NCI-H1105 (cell line): ENCODE results near the gene HAPSTR1.
"Not testable (repeated sequence)": the region's sequence is repeated elsewhere in the genome, so short reads cannot be mapped to it uniquely, and the experiment has no call there.

Experiments
- DNase-seq: peaks from one replicate; lab custom pipeline; 2025; lab: John Stamatoyannopoulos, UW

The HAPSTR1 gene, protein sequence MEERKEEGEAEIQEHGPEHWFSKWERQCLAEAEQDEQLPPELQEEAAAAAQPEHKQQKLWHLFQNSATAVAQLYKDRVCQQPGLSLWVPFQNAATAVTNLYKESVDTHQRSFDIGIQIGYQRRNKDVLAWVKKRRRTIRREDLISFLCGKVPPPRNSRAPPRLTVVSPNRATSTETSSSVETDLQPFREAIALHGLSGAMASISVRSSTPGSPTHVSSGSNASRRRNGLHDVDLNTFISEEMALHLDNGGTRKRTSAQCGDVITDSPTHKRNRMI

DNA sequence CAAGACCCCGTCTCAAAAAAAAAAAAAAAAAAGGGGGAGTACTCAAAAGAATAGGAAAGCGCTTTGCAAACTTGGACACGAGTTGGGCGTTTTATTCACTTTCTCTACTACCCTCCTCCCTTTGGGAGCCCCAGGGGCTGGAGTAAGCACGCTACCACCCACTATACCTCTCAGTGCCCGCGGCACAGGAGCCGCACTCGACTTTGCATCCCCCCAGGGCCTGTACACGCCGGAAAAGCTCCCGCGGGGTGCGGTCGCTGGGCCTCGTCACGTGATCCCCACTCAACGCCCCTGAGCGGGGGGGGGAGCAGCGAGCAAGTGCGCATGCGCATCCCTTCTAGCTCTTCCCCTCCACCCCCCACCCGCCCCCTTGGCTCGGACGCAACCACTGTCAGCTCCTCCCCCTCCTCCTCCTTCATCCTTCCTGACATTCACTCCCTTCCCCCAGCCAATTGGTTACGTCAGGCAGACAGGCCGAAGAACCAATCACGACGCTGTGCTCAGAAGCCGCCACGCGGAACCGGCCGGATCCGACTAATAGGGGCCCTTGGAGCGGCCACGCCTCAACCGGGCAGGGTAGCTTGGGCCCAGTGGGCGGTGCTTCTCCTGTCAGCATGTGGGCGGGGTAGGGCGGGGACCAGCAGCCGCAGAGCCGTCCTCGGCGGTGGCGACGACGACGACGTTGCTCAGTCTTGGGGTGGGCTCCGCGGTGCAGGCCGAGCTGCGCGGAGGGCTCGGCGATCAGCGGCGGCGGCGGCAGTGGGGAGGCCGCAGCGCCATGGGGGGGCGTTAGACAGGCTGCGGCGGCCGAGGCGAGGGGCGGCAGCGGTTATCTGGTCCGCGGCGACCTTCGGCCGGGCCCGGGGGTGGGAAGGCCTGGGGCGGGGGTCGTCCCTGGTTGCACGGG lies at the start of gene HAPSTR1:
Gene HAPSTR1 (plus strand): TSS at position 685 of the 907 bp plus-strand sequence. CDS start 401 bp downstream, outside the sequence.
- DNase-seq: peak; percentile 99

GRCh38 chr16:9042533-9042932 lies 48.9 kb upstream of the HAPSTR1 start:
- DNase-seq: no peak

DNA sequence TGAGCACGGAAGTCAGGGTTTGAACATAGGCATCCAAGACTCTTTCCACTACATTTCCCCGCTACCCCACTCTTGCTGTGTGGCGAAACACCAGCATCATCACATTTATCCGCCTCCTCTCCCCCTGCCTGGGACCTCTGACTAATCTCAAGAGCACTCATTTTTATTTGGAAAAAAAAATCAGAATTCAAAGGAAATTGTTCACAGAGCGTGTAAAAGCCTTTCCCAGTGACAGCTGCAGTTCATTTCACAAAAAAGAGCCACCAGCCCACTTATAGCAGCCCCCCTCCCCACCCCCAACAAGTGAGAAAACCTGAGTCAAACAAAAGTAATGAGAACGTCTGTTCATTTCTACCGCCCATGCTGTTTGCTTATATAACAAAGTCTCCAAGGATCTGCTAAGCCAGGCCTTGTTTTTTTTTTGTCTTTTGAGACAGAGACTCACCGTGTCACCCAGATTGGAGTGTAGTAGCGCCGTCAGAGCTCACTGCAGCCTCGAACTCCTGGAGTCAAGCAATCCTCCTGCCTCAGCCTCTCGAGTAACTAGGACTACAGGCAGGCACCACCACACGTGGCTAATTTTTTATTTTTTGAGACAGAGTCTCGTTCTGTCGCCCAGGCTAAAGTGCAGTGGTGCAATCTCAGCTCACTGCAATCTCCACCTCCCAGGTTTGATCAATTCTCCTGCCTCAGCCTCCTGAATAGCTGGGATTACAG lies 48.3 kb upstream of the HAPSTR1 start:
- no peak for DNase-seq

GRCh38 chr16:9045562-9045961 lies 45.9 kb upstream of the HAPSTR1 start:
- DNase-seq: not testable (repeated sequence)

DNA sequence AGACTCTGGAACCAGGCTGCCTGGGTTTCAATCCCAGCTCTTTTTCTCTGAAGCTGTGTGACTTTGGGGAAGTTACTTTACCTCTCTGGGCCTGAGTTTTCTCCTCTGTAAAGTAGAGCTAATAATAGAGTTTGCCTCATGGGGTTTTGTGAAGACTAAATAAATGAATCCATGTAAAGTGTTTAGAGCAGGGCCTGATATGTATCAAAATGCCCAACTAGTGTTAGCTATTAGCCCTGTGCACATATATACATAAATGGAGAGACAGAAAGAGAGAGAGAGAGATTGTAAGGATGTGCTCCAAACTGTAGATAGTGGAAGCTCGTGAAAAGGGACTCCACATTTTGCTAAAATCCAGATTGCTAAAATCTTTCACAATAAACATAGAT lies 44.8 kb upstream of the HAPSTR1 start:
- no peak for DNase-seq

DNA sequence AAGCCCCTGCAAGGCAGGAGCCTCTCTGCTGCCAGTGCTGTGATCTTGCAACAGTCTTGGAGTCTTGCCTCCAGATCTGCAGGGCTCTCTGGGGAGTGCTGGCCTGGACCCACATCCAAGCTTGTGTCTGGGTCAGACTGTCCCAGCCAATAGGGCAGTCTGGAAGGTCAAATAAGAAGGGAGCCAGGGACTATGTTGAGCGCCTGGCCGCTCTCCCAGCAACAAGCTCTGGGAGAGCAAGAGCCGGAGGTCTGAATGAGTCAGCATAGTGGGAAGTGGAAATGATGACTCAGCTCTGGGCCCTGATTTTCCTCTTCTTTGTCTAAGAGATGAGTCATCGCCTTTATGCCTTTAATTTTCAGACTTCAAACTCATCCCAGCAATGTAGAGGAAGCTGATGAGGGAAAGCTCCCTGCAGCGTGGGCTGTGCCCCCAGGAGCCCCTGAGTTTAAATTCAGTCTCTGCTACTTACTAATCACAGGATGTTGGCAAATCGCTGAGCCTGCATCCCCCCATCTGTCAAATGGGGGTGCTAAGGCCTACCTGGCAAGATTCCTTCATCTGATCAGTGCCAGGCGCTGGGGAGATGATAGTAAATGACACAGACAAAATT lies 43.6 kb upstream of the HAPSTR1 start:
- no peak for DNase-seq

- DNase-seq: no peak
These were observed 43.1 kb upstream of the HAPSTR1 start for GRCh38 chr16:9048302-9048700.

GRCh38 chr16:9049241-9049640 lies 42.2 kb upstream of the HAPSTR1 start:
- DNase-seq: no peak

DNA sequence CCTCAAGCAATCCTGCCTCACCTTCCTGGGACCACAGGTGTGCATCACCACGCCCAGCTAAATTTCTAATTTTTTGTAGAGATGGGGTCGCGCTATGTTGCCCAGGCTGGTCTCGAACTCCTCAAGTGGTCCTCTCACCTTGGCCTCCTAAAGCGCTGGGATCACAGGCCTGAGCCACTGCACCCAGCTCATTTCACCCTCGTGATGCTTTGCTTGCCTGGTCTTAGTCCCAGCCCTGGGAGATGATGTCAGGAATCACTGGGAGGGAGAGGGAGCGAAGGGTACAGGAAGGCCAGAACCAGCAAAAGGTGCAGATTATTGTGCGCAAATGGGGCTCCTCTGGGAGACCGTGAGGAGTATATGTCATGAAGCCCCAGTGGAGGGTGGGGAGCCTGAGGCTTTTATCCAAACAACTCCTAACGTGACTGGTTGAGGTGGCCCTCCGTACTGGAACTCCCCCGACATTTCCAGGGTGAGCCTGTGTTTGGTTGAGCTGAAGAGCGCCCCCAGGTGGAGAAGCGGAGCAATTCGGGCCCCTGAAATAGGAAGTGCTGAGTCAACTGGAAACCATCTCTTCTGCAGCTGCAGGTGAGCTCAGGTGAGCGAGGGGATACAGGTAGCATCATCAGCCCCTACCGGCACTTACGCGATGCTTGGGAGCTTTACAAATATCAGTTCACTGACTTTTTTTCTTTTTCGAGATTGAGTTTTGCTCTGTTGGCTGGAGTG lies 41.2 kb upstream of the HAPSTR1 start:
- no peak for DNase-seq

- no peak for DNase-seq
These were observed 38.3 kb upstream of the HAPSTR1 start for GRCh38 chr16:9053006-9053601.

- no peak for DNase-seq
These were observed 37.0 kb upstream of the HAPSTR1 start for GRCh38 chr16:9054460-9054859.

- DNase-seq: no peak
These were observed 36.3 kb upstream of the HAPSTR1 start for GRCh38 chr16:9055115-9055514.

GRCh38 chr16:9055661-9056060 lies 35.8 kb upstream of the HAPSTR1 start:
- no peak for DNase-seq

DNA sequence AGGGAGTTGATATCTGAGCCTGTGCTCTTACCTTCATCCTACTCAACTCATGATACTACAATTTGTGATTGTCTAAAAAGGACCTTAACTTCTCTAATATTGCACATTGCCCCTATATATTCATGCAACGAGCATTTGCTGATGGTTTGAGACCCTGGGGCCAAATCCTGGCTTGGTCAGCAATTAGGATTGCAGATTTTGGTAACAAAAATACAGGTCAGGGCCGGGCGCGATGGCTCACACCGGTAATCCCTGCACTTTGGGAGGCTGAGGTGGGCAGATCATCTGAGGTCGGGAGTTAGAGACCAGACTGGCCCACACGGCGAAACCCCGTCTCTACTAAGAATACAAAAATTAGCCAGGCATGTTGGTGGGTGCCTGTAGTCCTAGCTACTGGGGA lies 35.4 kb upstream of the HAPSTR1 start:
- no peak for DNase-seq

GRCh38 chr16:9058211-9058610 lies 33.2 kb upstream of the HAPSTR1 start:
- no peak for DNase-seq

DNA sequence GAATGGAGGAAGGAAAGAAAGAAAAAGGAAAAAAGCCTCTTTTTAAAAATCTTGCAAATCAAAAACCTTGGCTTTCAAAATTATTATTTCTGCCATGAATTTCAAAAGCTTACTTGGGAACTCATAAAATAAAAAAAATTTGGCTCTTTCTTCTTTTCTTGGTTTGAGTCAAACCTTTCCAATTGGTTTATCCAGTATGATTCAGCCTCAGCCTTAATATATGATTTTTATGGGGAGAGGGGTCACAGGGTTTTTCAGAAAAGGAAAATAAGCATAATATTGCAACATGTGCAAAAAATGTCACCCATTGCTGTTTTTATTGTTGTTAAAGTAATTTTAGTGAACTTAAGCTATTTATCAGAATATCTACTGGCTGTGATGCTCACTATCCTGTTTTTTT lies 31.2 kb upstream of the HAPSTR1 start:
- no peak for DNase-seq

- DNase-seq: no peak
These were observed 30.1 kb upstream of the HAPSTR1 start for GRCh38 chr16:9061358-9061813.

DNA sequence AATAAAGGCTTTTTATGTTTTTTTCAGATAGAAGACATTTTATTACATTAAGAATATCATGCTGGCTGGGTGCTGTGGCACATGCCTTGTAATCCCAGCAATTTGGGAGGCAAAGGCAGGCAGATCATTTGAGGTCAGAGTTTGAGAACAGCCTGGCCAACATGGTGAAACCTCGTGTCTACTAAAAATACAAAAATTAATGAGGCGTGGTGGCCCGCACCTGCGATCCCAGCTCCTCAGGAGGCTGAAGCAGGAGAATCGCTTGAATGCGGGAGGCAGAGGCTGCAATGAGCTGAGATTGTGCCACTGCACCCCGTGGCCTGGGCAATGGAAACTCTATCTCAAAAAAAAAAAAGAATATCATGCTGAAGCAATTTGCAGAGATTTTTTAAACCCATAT lies 29.1 kb upstream of the HAPSTR1 start:
- DNase-seq: no peak

DNA sequence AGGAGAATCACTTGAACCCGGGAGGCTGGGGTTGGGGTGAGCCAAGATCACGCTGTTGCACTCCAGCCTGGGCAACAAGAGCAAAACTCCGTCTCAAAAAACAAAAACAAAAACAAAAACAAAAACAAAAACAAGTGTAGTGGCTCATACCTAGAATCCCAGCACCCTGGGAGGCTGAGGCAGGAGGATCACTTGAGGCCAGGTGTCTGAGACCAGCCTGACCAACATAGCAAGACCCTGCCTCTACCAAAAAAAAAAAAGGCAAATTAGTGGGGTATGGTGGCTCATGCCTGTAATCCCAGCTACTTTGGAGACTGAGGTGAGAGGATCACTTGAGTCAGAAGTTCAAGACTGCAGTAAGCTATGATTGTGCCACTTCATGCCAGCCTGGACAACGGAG lies 26.4 kb upstream of the HAPSTR1 start:
- DNase-seq: no peak

GRCh38 chr16:9068886-9069285 lies 22.6 kb upstream of the HAPSTR1 start:
- no peak for DNase-seq

DNA sequence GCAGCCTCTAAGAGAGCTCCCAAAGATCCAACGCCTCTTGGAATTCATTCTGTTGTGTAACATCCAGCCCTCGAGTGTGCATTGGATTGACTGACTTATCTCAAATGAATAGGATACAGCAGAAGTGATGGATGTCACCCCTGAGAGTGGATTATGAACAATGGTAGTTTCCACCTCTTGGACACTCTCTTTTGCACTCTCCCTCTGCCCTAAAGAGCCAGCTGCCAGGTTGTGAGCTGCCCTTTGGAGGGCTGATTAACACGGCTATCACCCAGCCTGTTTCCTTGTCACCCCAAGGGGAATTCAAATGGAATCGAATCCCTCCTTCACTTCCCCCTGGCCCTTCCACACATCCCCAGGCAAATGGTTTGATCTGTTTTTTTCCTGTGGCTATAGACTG lies 21.2 kb upstream of the HAPSTR1 start:
- no peak for DNase-seq
